ENCODE data around the gene MRPL11. TPM values are rescaled to one million over a fixed set of nuclear protein-coding genes. Genes with fewer than 3 reads are reported as not detected.

The MRPL11 gene
- total RNA-seq: 10 to 100 TPM; 23.5 to 29.4 (median 27.2) TPM
- 52.0 TPM for total RNA-seq (2013)
- 18.6 to 82.3 (median 23.0) reads per million in 29 experiments for total RNA-seq

GRCh38 chr11:66438504-66439466 is at the start of gene MRPL11:
MRPL11 (minus strand) TSS chr11:66438848; CDS start chr11:66438754, 94 bp downstream.
- Mint-ChIP-seq H3K27me3 (peaks cover 2% of the 10 kb centered on the region in 2 donors), H3K4me1 (peaks cover 11 to 16% (median 13%) of the 10 kb centered on the region in 3 donors), H3K4me3 (peak within 1 kb of the TSS; percentile 81 to 86 (median 84)), H3K36me3 (peaks cover 16% of the 10 kb centered on the region), H3K9me3 (peaks cover 2 to 9% (median 8%) of the 10 kb centered on the region in 3 donors), H3K27ac (peak within 1 kb of the TSS; percentile 95 to 100)
- H3K27ac ChIP-seq (ENCODE audit: low read length): peak within 1 kb of the TSS; percentile 58
- H3K4me1 ChIP-seq (ENCODE audit: control insufficient read depth in 1 of 2, extremely low read depth in 1 of 2, insufficient read depth in 2 of 2, low read length in 2 of 2): peaks cover 4 to 11% of the 10 kb centered on the region in 2 experiments
- H3K27me3 ChIP-seq (replicated peaks in 1 of 2; ENCODE audit: control insufficient read depth in 2 of 2, extremely low read depth in 1 of 2, insufficient read depth in 2 of 2, low read length in 1 of 2): no peaks in the 10 kb centered on the region
- ChIA-PET POLR2A (interaction anchor here in 1 of 2 donors (1.0 kb wide), 1 partner anchor 28 kb away, joined by 16 read pairs; the partner anchor contains the start of gene PELI3), CTCF (interaction anchor here in 1 of 2 donors (0.5 to 1.6 kb wide), 21 partner anchors 10 to 1691 kb away, joined by 3 to 14 read pairs (median 4); partner anchors contain the start of genes DPP3, PELI3, RBM4 and YIF1A)
- peaks cover 3 to 25% of the 10 kb centered on the region in 2 donors for H3K36me3 ChIP-seq (ENCODE audit: control insufficient read depth in 2 of 2, extremely low read depth in 1 of 2, insufficient read depth in 1 of 2, low read length in 1 of 2)
- ATAC-seq (replicated peaks in 1 of 4) (peak; percentile 94 to 99 (median 97)), DNase-seq (peak; percentile 78 to 95 (median 86))
- H3K9me3 ChIP-seq: no peaks in the 10 kb centered on the region
- 2% methylated on average over 31 of the region's 45 CpGs for WGBS (ENCODE audit: insufficient coverage)
- H3K4me3 ChIP-seq (ENCODE audit: control insufficient read depth in 1 of 2, extremely low read depth in 1 of 2, low read length in 1 of 2): peak within 1 kb of the TSS; percentile 69 to 96

GRCh38 chr11:66484806-66485380 is 46.2 kb upstream of the MRPL11 start:
- Mint-ChIP-seq H3K4me3 (no peak overlapping the region), H3K36me3 (peaks cover 23% of the 10 kb centered on the region), H3K27me3 (no peaks in the 10 kb centered on the region), H3K4me1 (peaks cover 5 to 14% (median 12%) of the 10 kb centered on the region in 3 donors), H3K9me3 (no peaks in the 10 kb centered on the region), H3K27ac (no peak overlapping the region)
- H3K9me3 ChIP-seq: no peaks in the 10 kb centered on the region
- ATAC-seq (replicated peaks in 1 of 4): no peak
- CTCF ChIA-PET: interaction anchor here in 1 of 2 donors (0.5 to 0.8 kb wide), 2 partner anchors 134 to 1171 kb away, joined by 3 to 4 read pairs; no protein-coding TSS in a partner anchor
- no peak overlapping the region for H3K4me3 ChIP-seq (ENCODE audit: control insufficient read depth in 1 of 2, extremely low read depth in 1 of 2, low read length in 1 of 2)
- H3K36me3 ChIP-seq (ENCODE audit: control insufficient read depth in 2 of 2, extremely low read depth in 1 of 2, insufficient read depth in 1 of 2, low read length in 1 of 2): peaks cover 9 to 45% of the 10 kb centered on the region in 2 donors
- DNase-seq: no peak
- WGBS (ENCODE audit: insufficient coverage): 91% methylated on average over 5 of the region's 7 CpGs
- H3K27ac ChIP-seq (ENCODE audit: low read length): no peak overlapping the region
- POLR2A ChIA-PET: interaction anchor here in 1 of 2 donors (0.5 kb wide), 1 partner anchor 368 kb away, joined by 3 read pairs; no protein-coding TSS in a partner anchor
- peaks cover 3 to 12% of the 10 kb centered on the region in 2 experiments for H3K4me1 ChIP-seq (ENCODE audit: control insufficient read depth in 1 of 2, extremely low read depth in 1 of 2, insufficient read depth in 2 of 2, low read length in 2 of 2)
- no peaks in the 10 kb centered on the region for H3K27me3 ChIP-seq (replicated peaks in 1 of 2; ENCODE audit: control insufficient read depth in 2 of 2, extremely low read depth in 1 of 2, insufficient read depth in 2 of 2, low read length in 1 of 2)

- no peaks in the 10 kb centered on the region for H3K27me3 ChIP-seq (replicated peaks in 1 of 2; ENCODE audit: control insufficient read depth in 2 of 2, extremely low read depth in 1 of 2, insufficient read depth in 2 of 2, low read length in 1 of 2)
- H3K4me1 Mint-ChIP-seq: peaks cover 22 to 28% (median 25%) of the 10 kb centered on the region in 3 donors
- peak within 1 kb of the TSS; percentile 72 to 89 for H3K4me3 ChIP-seq (ENCODE audit: control insufficient read depth in 1 of 2, extremely low read depth in 1 of 2, low read length in 1 of 2)
- ChIA-PET POLR2A (interaction anchor here (0.5 to 0.7 kb wide), 4 partner anchors 14 to 1631 kb away, joined by 3 to 7 read pairs (median 3); partner anchors contain the start of gene PELI3 (in 1 of the 2)), CTCF (interaction anchor here in 1 of 2 donors (0.6 to 1.1 kb wide), 7 partner anchors 11 to 198 kb away, joined by 3 to 12 read pairs (median 4); partner anchors contain the start of genes MRPL11, PELI3 and RBM4B)
- WGBS (ENCODE audit: insufficient coverage): 0% methylated on average over 49 of the region's 62 CpGs
- H3K27ac Mint-ChIP-seq: peak within 1 kb of the TSS; percentile 78 to 92
- DNase-seq (peak; percentile 86 to 98 (median 95)), ATAC-seq (replicated peaks in 1 of 4) (peak; percentile 98 to 99 (median 98))
- H3K36me3 Mint-ChIP-seq: peaks cover 5% of the 10 kb centered on the region
- H3K27ac ChIP-seq (ENCODE audit: low read length): peak within 1 kb of the TSS; percentile 58
- peak within 1 kb of the TSS; percentile 85 to 91 (median 87) for H3K4me3 Mint-ChIP-seq
- no peaks in the 10 kb centered on the region for H3K9me3 Mint-ChIP-seq
- H3K36me3 ChIP-seq (ENCODE audit: control insufficient read depth in 2 of 2, extremely low read depth in 1 of 2, insufficient read depth in 1 of 2, low read length in 1 of 2): peaks cover 0 to 11% of the 10 kb centered on the region in 2 donors
- peaks cover 3 to 23% of the 10 kb centered on the region in 2 experiments for H3K4me1 ChIP-seq (ENCODE audit: control insufficient read depth in 1 of 2, extremely low read depth in 1 of 2, insufficient read depth in 2 of 2, low read length in 2 of 2)
- H3K9me3 ChIP-seq: no peaks in the 10 kb centered on the region
- no peaks in the 10 kb centered on the region for H3K27me3 Mint-ChIP-seq
These were observed 41.7 kb upstream of the MRPL11 start, which contains the start of gene DPP3 for GRCh38 chr11:66480117-66480938. DPP3 (plus strand) TSS chr11:66480434; CDS start chr11:66482201, 1,767 bp downstream.

- Mint-ChIP-seq H3K4me3 (peak overlapping the region; percentile 85 to 91 (median 87)), H3K4me1 (peaks cover 22 to 28% (median 25%) of the 10 kb centered on the region in 3 donors), H3K36me3 (peaks cover 4% of the 10 kb centered on the region), H3K9me3 (no peaks in the 10 kb centered on the region), H3K27ac (peak overlapping the region; percentile 74 to 92), H3K27me3 (no peaks in the 10 kb centered on the region)
- CTCF ChIA-PET: interaction anchor here (0.5 to 1.1 kb wide), 8 partner anchors 12 to 199 kb away, joined by 3 to 12 read pairs (median 5); partner anchors contain the start of genes MRPL11 (in 1 of the 2), PELI3 (in 1 of the 2) and RBM4B (in 1 of the 2)
- DNase-seq (peak in 3 of 35 experiments; percentile 18 to 19 (median 19)), ATAC-seq (replicated peaks in 1 of 4) (no peak)
- Histone ChIP-seq H3K4me1 (ENCODE audit: control insufficient read depth in 1 of 2, extremely low read depth in 1 of 2, insufficient read depth in 2 of 2, low read length in 2 of 2) (peaks cover 3 to 23% of the 10 kb centered on the region in 2 experiments), H3K27ac (ENCODE audit: low read length) (peak overlapping the region; percentile 58), H3K27me3 (replicated peaks in 1 of 2; ENCODE audit: control insufficient read depth in 2 of 2, extremely low read depth in 1 of 2, insufficient read depth in 2 of 2, low read length in 1 of 2) (no peaks in the 10 kb centered on the region), H3K4me3 (ENCODE audit: control insufficient read depth in 1 of 2, extremely low read depth in 1 of 2, low read length in 1 of 2) (peak overlapping the region; percentile 72 to 89), H3K9me3 (no peaks in the 10 kb centered on the region), H3K36me3 (ENCODE audit: control insufficient read depth in 2 of 2, extremely low read depth in 1 of 2, insufficient read depth in 1 of 2, low read length in 1 of 2) (peaks cover 0 to 9% of the 10 kb centered on the region in 2 donors)
- WGBS (ENCODE audit: insufficient coverage): 9% methylated on average over 29 of the region's 34 CpGs
- POLR2A ChIA-PET: interaction anchor here (0.5 to 0.6 kb wide), 2 partner anchors 13 to 1630 kb away, joined by 3 read pairs; no protein-coding TSS in a partner anchor
These were observed 40.9 kb upstream of the MRPL11 start for GRCh38 chr11:66479394-66480116.

Measured in T-cell (primary cell).